Stimulated activated CD8-positive, alpha-beta memory T cell treated with anti-CD3 and anti-CD28 coated beads, Interleukin-4, amount 100 ng/mL, for 1 hour (primary cell): Measurements from ENCODE around the gene SLC39A3.

Experiments
- DNase-seq, 2 donors: peaks; one replicate each; pipeline ENCODE4 v3.0.0-alpha.2; 2020; ENCODE audit warnings: low read depth in 2 of 2, low spot score in 1 of 2

Gene SLC39A3

GRCh38 chr19:2750808-2751437, 11.1 kb upstream of the SLC39A3 start:
- no peak for DNase-seq

- DNase-seq: no peak
Observed at GRCh38 chr19:2747349-2747748, 7.5 kb upstream of the SLC39A3 start.

GRCh38 chr19:2744113-2744512, 4.3 kb upstream of the SLC39A3 start:
- DNase-seq: no peak

- DNase-seq: no peak
Observed at GRCh38 chr19:2743099-2743498, 3.3 kb upstream of the SLC39A3 start.

- no peak for DNase-seq
Observed at GRCh38 chr19:2740314-2740656, 468 bp upstream of the SLC39A3 start.

- no peak for DNase-seq
Observed at GRCh38 chr19:2736550-2737190, 3.1 kb downstream of the SLC39A3 start.

GRCh38 chr19:2735374-2735773, 4.4 kb downstream of the SLC39A3 start:
- no peak for DNase-seq

GRCh38 chr19:2734589-2735288, 5.1 kb downstream of the SLC39A3 start:
- DNase-seq: no peak

GRCh38 chr19:2733930-2734588, 5.8 kb downstream of the SLC39A3 start:
- no peak for DNase-seq

- DNase-seq: no peak
Observed at GRCh38 chr19:2732883-2733282, 6.9 kb downstream of the SLC39A3 start.

- no peak for DNase-seq
Observed at GRCh38 chr19:2732157-2732725, 7.6 kb downstream of the SLC39A3 start.

GRCh38 chr19:2731181-2731995, 8.4 kb downstream of the SLC39A3 start:
- DNase-seq: no peak

- DNase-seq: no peak
Observed at GRCh38 chr19:2729943-2730818, 9.6 kb downstream of the SLC39A3 start.

GRCh38 chr19:2728783-2729387, 10.9 kb downstream of the SLC39A3 start:
- DNase-seq: no peak

GRCh38 chr19:2727640-2727944, 12.2 kb downstream of the SLC39A3 start:
- no peak for DNase-seq

GRCh38 chr19:2726904-2727639, 12.7 kb downstream of the SLC39A3 start:
- no peak for DNase-seq

- DNase-seq: no peak
Observed at GRCh38 chr19:2726160-2726855, 13.5 kb downstream of the SLC39A3 start.

- no peak for DNase-seq
Observed at GRCh38 chr19:2724148-2724557, 15.7 kb downstream of the SLC39A3 start.
